Glomerular visceral epithelial cell (primary cell): ENCODE data around the gene METTL6.
"Not testable (repeated sequence)": the region's sequence is repeated elsewhere in the genome, so short reads cannot be mapped to it uniquely, and the experiment has no call there.

ENCODE experiments used
- DNase-seq: peaks from one replicate; pipeline ENCODE4 v3.0.0-alpha.2; 2016; ENCODE audit errors: extremely low spot score

METTL6 gene

DNA sequence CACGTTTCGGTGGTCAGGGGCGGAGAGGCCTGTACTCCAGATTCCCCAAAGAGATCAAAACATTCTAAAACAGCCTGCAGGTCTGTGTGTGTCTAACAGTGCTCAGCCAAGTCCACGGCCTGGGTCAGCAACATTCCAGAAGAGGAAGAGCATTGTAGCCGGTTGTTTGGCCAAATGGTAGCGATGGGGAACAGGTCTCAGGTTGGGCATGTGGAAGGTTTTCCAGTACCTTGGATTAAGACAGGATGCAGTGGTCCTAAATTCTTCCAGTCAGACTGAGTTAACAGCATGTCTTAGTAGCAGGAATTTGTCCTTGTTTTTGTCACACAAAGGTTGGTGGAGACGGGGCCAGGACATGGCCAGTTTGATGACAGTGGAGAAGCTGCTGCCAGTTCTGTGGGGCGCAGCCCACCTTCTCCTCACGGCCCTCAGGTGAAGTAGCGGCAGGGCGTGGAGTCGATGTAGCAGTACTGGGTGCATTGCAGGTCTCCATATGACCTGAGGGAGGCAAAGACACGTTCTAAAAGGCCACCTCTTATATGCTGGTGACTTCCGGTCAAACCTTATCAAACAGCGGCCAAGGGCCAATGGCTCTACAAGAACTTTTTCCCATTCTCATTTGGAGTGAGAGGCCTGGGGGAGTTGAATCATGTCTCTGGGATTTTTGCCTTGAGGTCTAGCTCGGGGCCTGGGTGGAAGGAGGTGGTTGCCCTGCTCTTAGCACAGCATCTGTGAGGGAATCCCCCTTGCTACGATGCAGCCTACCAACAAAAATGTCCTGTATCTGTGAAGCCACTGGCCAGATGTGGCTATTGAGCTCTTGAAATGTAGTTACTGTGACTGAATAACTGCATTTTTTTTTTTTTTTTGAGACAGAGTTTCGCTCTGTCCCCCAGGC is 24.1 kb upstream of the METTL6 start:
- DNase-seq, result no peak

DNA sequence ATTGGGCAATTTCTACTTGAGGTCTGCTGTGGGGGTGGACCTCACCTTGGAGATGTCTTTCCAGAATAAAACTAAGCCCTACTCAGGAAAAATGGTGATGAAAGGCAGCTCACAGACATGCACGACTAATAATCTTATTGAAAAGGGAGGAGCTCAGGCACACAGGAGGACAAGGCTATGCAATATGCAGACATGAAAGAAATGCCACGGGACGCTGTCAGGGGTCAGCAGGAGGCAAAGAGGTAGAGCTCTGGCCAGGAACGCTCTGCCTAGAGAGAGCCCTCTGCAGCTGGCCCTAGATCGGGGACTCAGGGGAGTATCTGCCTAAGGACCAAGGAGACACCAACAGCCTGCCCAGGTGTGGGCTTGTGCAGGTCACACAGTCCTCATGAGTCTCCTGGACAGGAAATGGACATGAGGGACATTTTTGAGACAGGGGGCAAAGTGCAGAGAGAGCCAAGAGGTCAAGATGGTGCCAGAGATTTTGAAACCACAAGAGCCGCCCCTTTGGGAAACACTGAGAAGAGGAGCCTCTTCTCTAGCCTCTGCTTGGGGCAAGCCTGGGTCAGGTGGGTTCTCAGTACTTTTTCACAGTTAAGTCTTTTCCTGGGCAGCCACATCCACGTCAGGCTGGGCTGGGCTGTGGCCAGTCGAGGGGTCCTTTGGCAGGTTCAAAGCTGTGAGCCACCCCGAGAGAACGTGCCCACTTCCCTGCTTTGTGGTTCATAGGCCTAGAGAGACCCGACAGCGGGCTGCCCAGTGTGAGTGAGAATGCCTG is 23.3 kb upstream of the METTL6 start:
- no peak for DNase-seq

DNA sequence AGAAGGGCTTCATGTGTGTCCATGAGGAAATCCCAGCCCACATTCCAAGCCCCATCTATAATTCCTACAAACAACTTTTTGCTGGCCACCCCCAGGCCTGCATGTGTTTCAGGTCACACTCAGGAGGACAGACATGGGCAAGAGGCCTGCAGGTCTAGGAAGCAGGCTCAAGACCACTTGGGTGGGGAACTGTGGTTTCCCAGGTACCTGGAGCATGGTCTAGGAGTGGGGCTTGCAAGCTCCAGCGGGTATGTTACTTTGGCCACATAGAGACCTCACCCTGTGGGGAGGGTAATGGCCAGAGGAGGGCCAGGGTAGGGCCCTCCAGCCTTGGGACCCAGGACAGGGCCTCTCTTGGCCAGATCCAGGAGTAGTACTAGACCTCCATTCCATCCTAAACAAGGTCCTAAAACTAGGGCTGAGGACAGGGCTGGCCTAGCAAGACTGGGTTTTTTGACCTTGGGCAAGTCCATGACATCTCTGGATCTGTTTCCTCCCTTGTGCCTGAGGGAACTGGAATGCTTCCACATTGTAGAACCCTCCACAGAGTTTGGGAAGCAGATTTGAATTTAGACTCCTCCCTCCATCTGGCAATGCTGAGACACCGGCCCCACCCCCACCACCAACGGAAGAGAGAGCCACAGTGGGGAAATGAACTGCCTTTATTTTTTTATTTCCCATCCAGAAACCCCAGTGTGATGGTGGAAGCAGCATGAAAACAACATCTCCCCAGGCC is 22.3 kb upstream of the METTL6 start:
- no peak for DNase-seq

- DNase-seq, result no peak
Observed at GRCh38 chr3:15443826-15444524, 16.6 kb upstream of the METTL6 start.

GRCh38 chr3:15440891-15441290 is 13.5 kb upstream of the METTL6 start:
- DNase-seq, result no peak

GRCh38 chr3:15439476-15439875 is 12.1 kb upstream of the METTL6 start:
- DNase-seq, result peak; percentile 20

- no peak for DNase-seq
Observed at GRCh38 chr3:15438983-15439382, 11.6 kb upstream of the METTL6 start.

DNA sequence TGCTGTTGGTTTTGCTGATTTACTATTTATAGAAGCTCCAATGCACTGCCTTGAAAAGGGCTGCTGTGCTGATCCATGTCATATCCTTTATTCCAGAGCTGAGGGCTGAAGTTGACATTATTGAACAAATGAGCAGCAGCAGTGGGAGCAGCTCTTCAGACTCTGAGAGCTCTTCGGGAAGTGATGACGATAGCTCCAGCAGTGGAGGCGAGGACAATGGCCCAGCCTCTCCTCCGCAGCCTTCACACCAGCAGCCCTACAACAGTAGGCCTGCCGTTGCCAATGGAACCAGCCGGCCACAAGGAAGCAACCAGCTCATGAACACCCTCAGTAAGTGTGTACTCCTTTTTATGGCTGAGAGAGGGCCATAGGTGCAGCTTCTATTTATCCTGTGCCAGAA is 8.9 kb upstream of the METTL6 start:
- DNase-seq, result no peak

DNA sequence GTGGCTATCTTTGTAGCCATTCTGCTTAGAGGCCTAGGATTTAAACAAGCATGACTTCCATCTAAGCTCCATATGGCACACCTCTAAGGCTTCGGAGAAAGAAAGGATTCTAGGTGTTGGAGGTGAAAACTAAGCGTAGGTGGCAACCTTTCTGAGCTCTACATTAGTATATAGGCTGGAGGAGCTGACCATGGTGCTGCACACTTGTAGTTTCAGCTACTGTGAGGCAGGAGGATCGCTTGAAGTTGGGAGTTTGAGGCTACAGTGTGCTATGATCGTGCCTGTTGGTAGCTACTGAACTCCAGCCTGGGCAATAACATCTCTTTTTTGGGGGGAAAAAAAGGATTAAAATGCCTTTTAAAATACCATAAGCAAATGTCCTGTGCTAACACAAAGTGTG is 7.4 kb upstream of the METTL6 start:
- DNase-seq, result no peak

GRCh38 chr3:15433531-15433930 is 6.2 kb upstream of the METTL6 start:
- DNase-seq, result no peak

DNA sequence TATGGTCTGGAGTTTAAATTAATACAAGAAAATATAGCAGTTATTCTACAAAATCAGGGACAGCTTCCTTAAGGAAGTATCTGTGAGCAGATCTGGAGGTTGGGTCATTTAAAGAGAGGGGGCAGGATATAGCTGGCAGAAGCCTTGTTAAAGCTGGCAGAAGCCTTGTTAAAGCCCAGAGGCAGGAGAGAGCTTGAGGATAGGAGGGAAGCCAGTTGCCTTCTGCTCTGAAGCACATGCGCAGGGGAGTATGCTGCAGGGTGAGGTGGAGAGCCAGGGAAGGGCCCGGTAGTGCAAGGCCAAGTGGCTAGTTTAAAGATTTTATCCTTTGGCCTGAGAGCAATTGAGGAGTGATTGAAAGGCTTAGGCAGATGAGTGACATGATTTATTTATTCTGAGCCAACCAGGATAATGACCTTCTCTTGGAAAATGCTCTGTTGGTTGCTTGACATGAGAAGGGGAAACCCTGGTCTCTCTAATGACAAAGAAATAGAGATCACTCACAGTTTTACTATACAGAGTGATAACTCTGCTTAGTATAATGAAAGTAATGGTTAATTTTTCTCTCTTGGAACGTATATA is 4.0 kb upstream of the METTL6 start:
- DNase-seq, result no peak

DNA sequence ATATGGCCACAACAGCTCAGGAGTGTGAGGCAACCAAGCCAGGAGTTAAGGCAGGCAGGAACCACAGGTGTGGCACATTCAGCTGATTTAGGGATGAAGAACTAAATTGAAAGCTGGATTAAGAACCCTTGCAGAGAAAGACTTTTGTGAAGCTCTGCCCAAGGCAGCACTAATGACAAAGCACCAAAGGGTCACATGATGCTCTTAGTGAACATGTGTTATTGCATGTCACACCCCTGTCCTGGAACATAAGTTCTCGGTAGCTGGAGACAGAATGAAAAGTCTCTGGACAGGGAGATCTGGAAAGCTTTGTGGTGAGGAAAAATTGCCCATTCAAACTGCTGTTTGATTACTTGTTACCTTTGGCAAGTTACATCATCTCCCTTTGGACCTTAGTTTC is 3.3 kb upstream of the METTL6 start:
- no peak for DNase-seq

DNA sequence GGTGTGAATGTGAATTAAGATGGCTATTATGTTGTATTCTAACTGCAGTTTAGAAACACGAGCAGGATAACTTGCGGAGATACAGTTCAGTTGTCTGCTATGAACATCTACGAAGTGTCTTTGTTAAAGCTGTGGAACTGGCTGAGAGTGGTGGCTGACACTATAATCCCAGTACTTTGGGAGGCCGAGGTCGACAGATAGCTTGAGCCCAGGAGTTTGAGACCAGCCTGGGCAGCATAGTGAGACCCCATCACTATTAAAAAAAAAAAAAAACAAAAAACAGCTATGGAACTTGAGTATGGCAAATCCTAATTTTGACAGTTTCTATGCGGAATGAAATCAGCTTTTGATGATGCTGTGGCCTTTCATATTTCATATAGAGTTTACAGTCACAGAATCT is 1.7 kb upstream of the METTL6 start:
- DNase-seq, result no peak

DNA sequence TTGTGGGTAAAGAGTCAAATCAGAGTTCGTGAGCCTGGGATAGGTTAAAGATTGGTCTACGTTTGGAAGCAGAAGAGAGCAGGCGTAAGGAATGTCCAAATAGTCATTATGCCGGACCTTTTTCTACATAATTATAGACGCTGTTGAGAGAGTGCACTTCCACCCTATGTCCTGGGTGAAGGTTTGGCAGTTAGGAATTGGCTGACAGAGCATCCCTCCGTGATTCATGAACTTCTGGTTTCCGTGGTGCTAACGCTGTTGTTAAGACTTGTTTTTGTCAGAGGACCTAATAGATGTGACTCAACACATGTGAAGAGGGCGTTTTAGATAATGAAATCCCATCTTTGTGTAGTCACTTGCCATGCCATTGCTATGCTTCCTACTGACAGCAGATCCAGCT is 1.2 kb upstream of the METTL6 start:
- peak; percentile 50 for DNase-seq

GRCh38 chr3:15427981-15428380 is 637 bp upstream of the METTL6 start:
- DNase-seq, result no peak

- no peak for DNase-seq
Observed at GRCh38 chr3:15426579-15427118, 695 bp downstream of the METTL6 start.

DNA sequence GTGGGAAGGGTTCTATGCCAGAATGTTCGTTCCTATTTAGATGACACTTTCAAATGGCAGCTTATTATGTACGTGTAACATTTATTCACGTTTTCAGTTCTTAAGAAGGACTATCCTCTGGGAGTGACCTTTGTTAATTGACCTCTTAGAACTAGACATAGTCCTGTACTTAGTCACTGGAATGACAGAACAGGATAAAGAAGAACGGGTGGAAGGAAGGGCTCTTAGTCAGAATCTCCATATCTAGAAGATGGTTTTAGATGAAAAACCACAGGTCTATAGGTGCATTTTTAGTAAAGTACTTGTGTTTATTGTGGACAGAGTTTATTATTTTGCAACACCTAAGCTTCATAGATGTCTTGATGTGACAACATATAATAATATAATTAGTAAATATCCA is 6.5 kb downstream of the METTL6 start:
- DNase-seq, result no peak

GRCh38 chr3:15410966-15411365 is 16.4 kb downstream of the METTL6 start:
- not testable (repeated sequence) for DNase-seq

DNA sequence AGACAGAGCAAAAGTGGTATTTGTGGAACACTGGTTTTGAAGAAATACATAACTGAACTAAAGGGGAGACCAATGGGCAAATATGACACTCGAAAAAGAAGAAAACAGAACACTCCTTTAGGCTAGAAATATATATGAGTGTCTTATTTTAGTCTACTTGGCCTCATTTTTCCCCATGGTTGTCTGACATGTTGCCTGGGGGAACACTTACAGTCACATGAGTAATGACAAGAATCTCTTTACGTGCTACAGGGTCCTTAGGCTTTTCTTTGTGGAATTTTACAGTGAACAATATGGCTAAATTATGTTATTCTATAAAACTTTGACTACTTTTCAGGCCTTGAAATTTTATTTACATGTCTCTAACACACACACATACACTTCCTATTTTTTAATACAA is 17.6 kb downstream of the METTL6 start:
- no peak for DNase-seq

DNA sequence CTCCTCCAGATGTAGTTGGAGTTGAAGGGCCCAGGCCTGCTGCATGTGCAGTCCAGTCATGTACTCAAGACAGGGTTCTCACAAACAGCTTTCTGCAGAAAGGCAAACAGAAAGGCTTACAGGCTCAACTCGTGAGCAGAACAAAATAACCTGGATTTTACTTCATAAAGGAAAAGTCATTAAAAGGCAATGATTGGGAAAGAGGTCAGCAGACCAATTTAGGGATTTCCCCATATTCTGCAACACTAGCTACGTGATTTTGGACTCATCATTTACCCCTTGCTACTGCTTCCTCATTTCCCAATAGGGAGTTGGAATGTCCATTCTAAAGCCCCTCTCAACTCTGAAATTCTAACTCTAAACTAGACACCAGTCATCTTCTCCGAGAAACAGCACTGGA is 18.1 kb downstream of the METTL6 start:
- DNase-seq, result no peak

DNA sequence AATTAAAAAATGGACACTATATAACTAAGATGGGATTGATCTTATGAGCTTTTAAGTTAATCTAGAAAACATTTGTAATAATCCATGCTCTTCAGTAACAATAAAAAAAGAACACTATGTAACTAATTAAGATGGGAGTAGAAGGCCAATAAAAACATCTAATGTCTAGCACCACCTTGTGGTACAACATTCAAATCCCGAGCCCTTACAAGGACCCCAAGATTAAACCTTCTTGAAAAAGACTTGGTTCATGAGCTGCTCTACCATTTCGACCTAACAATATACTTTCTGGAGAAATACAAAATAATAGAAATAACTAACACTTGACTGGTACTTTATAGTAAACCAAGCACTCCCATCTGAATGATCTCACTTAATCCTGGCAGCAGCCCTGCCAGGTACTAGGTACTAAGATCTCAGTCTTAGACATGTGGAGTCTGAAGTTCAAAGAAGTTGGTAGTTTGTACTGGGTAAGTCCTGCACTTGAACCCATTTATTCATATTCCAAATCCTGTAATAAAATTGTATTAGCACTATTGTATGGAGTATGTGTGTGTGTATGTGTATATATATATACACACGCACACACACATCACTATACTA is 21.8 kb downstream of the METTL6 start:
- peak; percentile 49 for DNase-seq
